ENCODE data around the gene SDF4. TPM values are rescaled to one million over a fixed set of nuclear protein-coding genes. Genes with fewer than 3 reads are reported as not detected.

Gene SDF4
- total RNA-seq, 1 donor from 2014 or later = 175 TPM

DNA sequence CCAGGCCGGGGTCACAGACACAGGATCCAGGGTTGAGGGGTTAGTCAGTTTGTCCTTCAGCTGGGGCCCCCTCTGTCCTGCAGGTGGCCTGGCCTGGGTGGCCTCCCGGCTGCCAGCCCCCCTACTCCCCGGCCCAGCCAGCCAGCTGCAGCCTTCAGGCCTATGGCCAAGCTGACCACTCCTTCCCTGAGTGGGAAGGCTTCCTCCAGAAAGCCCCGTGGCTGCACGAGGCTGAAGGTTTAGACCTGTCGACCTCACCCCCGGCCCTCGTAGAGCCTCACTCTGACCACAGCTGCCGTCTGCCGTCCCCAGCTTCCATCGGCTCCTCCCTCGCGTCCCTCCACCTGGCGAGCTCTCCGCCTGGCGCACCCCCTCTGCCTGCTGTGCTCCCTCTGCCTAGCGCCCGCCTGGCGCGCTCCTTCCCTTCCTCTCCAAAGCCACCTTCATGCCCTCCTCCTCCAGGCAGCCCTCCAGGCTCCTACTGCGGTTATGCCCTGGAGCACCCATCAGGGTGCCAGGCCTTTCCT is 48.5 kb downstream of the SDF4 start:
- Mint-ChIP-seq H3K36me3 (ENCODE audit: low read depth, unreplicated experiment) (no peaks in the 10 kb centered on the region), H3K27me3 (ENCODE audit: low read depth, unreplicated experiment) (peaks cover 7% of the 10 kb centered on the region), H3K4me1 (ENCODE audit: low read depth, unreplicated experiment) (peaks cover 7% of the 10 kb centered on the region), H3K27ac (ENCODE audit: unreplicated experiment) (no peak overlapping the region), H3K4me3 (ENCODE audit: unreplicated experiment) (no peak overlapping the region), H3K9me3 (ENCODE audit: unreplicated experiment) (no peaks in the 10 kb centered on the region)
- Histone ChIP-seq H3K4me1 (ENCODE audit: insufficient read depth, low read length) (no peaks in the 10 kb centered on the region), H3K27me3 (ENCODE audit: insufficient read depth, low read length) (no peaks in the 10 kb centered on the region), H3K79me2 (ENCODE audit: insufficient read depth, low read length) (no peaks in the 10 kb centered on the region), H3K4me3 (ENCODE audit: insufficient read depth, low read depth, low read length) (no peak overlapping the region), H4K20me1 (ENCODE audit: insufficient read depth, low read length) (no peaks in the 10 kb centered on the region), H3K27ac (ENCODE audit: low read depth, low read length) (no peak overlapping the region), H3K9me3 (ENCODE audit: insufficient read depth, low read depth, low read length) (no peaks in the 10 kb centered on the region), H3K9ac (ENCODE audit: low read length) (no peak overlapping the region), H3K4me2 (ENCODE audit: low read length) (no peak overlapping the region), H2AFZ (ENCODE audit: low read depth, low read length) (no peak overlapping the region), H3K36me3 (ENCODE audit: insufficient read depth, low read length) (no peaks in the 10 kb centered on the region)
- TF ChIP-seq, protein P1, sequence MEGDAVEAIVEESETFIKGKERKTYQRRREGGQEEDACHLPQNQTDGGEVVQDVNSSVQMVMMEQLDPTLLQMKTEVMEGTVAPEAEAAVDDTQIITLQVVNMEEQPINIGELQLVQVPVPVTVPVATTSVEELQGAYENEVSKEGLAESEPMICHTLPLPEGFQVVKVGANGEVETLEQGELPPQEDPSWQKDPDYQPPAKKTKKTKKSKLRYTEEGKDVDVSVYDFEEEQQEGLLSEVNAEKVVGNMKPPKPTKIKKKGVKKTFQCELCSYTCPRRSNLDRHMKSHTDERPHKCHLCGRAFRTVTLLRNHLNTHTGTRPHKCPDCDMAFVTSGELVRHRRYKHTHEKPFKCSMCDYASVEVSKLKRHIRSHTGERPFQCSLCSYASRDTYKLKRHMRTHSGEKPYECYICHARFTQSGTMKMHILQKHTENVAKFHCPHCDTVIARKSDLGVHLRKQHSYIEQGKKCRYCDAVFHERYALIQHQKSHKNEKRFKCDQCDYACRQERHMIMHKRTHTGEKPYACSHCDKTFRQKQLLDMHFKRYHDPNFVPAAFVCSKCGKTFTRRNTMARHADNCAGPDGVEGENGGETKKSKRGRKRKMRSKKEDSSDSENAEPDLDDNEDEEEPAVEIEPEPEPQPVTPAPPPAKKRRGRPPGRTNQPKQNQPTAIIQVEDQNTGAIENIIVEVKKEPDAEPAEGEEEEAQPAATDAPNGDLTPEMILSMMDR (IDR thresholded peaks at IDR 0.05; ENCODE audit: insufficient read depth, low read depth, low read length) = no peak
- no peak for TF ChIP-seq EZH2 (IDR thresholded peaks at IDR 0.05; ENCODE audit: insufficient read depth, low read length)
- DNase-seq (ENCODE audit: low read depth) = no peak
- no peak for FAIRE-seq

DNA sequence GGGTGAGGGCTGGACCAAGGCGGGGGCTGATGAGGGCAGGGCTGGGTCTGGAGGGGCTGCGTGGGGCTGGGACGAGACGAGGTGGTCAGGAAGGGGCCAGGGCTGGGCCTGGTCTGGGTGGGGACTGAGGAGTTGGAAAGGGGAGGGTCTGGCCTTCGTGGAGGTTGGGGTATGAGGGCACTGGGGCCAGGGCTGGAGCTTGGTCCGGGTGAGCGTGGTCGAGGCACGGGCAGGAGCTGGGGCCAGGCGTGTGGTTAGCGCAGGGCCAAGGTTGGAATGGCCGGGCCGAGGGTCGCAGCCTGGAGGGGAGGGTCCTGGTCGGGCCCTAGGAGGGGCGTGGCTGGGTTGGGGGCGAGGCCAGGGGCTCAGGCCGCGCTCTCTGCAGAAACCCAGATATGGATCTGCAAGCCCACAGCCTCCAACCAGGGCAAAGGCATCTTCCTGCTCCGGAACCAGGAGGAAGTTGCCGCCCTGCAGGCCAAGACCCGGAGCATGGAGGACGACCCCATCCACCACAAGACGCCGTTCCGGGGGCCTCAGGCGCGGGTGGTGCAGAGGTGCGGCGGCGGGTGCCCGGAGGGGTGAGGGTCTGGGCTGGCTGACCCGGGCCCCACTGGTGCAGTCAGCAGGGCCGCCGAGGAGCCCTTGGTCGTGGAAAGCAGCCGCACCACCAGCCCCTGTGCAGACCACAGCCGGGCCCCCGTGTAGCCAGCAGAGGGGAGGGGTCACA is 49.1 kb downstream of the SDF4 start:
- no peaks in the 10 kb centered on the region for H3K36me3 ChIP-seq (ENCODE audit: insufficient read depth, low read length)
- H3K4me3 ChIP-seq (ENCODE audit: insufficient read depth, low read depth, low read length) = no peak overlapping the region
- Mint-ChIP-seq H3K9me3 (ENCODE audit: unreplicated experiment) (no peaks in the 10 kb centered on the region), H3K4me1 (ENCODE audit: low read depth, unreplicated experiment) (peaks cover 7% of the 10 kb centered on the region), H3K4me3 (ENCODE audit: unreplicated experiment) (no peak overlapping the region), H3K36me3 (ENCODE audit: low read depth, unreplicated experiment) (no peaks in the 10 kb centered on the region), H3K27ac (ENCODE audit: unreplicated experiment) (no peak overlapping the region), H3K27me3 (ENCODE audit: low read depth, unreplicated experiment) (peaks cover 7% of the 10 kb centered on the region)
- FAIRE-seq = no peak
- no peak overlapping the region for H2AFZ ChIP-seq (ENCODE audit: low read depth, low read length)
- no peaks in the 10 kb centered on the region for H3K79me2 ChIP-seq (ENCODE audit: insufficient read depth, low read length)
- H3K9ac ChIP-seq (ENCODE audit: low read length) = no peak overlapping the region
- H3K27ac ChIP-seq (ENCODE audit: low read depth, low read length) = no peak overlapping the region
- H3K4me1 ChIP-seq (ENCODE audit: insufficient read depth, low read length) = no peaks in the 10 kb centered on the region
- no peaks in the 10 kb centered on the region for H3K9me3 ChIP-seq (ENCODE audit: insufficient read depth, low read depth, low read length)
- no peak overlapping the region for H3K4me2 ChIP-seq (ENCODE audit: low read length)
- no peaks in the 10 kb centered on the region for H3K27me3 ChIP-seq (ENCODE audit: insufficient read depth, low read length)
- DNase-seq (ENCODE audit: low read depth) = no peak
- no peaks in the 10 kb centered on the region for H4K20me1 ChIP-seq (ENCODE audit: insufficient read depth, low read length)
- TF ChIP-seq, protein P1 (IDR thresholded peaks at IDR 0.05; ENCODE audit: insufficient read depth, low read depth, low read length) = no peak
- TF ChIP-seq EZH2 (IDR thresholded peaks at IDR 0.05; ENCODE audit: insufficient read depth, low read length) = no peak

DNA sequence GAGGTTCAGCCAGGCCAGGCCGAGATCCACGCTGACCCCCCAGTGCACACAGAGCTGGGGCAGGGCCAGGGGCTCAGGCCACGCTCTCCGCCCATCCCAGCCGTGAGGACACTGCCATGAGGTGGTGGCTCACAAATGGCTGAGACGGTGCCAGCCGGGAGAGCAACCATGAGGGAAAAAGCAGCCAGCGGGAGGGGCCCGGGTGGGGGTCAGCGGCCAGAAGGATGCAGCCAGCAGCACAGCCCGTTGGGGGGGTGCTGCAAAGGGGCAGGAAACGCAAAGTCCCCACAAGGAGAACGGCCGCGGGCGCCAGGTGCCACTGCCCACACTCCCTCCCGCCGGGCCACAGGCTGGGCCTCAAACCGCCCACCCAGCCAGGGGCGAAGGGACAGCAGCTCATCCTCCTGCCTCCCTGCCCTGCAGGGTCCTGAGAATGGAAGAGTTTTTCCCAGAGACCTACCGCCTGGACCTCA is 49.8 kb downstream of the SDF4 start:
- DNase-seq (ENCODE audit: low read depth) = no peak
- H3K9me3 ChIP-seq (ENCODE audit: insufficient read depth, low read depth, low read length) = no peaks in the 10 kb centered on the region
- no peak overlapping the region for H3K4me3 ChIP-seq (ENCODE audit: insufficient read depth, low read depth, low read length)
- Mint-ChIP-seq H3K9me3 (ENCODE audit: unreplicated experiment) (no peaks in the 10 kb centered on the region), H3K4me3 (ENCODE audit: unreplicated experiment) (no peak overlapping the region), H3K27me3 (ENCODE audit: low read depth, unreplicated experiment) (peaks cover 10% of the 10 kb centered on the region), H3K36me3 (ENCODE audit: low read depth, unreplicated experiment) (no peaks in the 10 kb centered on the region), H3K27ac (ENCODE audit: unreplicated experiment) (no peak overlapping the region), H3K4me1 (ENCODE audit: low read depth, unreplicated experiment) (peaks cover 7% of the 10 kb centered on the region)
- H4K20me1 ChIP-seq (ENCODE audit: insufficient read depth, low read length) = no peaks in the 10 kb centered on the region
- no peak overlapping the region for H3K9ac ChIP-seq (ENCODE audit: low read length)
- H3K4me1 ChIP-seq (ENCODE audit: insufficient read depth, low read length) = no peaks in the 10 kb centered on the region
- H2AFZ ChIP-seq (ENCODE audit: low read depth, low read length) = no peak overlapping the region
- no peaks in the 10 kb centered on the region for H3K36me3 ChIP-seq (ENCODE audit: insufficient read depth, low read length)
- H3K27ac ChIP-seq (ENCODE audit: low read depth, low read length) = no peak overlapping the region
- no peaks in the 10 kb centered on the region for H3K79me2 ChIP-seq (ENCODE audit: insufficient read depth, low read length)
- FAIRE-seq = no peak
- peaks cover 4% of the 10 kb centered on the region for H3K27me3 ChIP-seq (ENCODE audit: insufficient read depth, low read length)
- TF ChIP-seq EZH2 (IDR thresholded peaks at IDR 0.05; ENCODE audit: insufficient read depth, low read length) = no peak
- TF ChIP-seq, protein P1 (IDR thresholded peaks at IDR 0.05; ENCODE audit: insufficient read depth, low read depth, low read length) = no peak
- H3K4me2 ChIP-seq (ENCODE audit: low read length) = no peak overlapping the region

All from astrocyte (in vitro differentiated cells and primary cell).